ENCODE data around the gene EPM2A.

- TF ChIP-seq CTCF (conservative IDR thresholded peaks at IDR 0.05; ENCODE audit: low read length) (no peak), EZH2phosphoT487 (IDR thresholded peaks at IDR 0.05; ENCODE audit: borderline replicate concordance, low read depth, low read length) (no peak)
Observed at GRCh38 chr6:145627451-145627850, 107.9 kb downstream of the EPM2A start.

Data from OCI-LY7 (cell line).